PC-3 (cell line): ENCODE measurements around the gene EGF. TPM values are rescaled to one million over a fixed set of nuclear protein-coding genes. Genes with fewer than 3 reads are reported as not detected.
A peak's percentile ranks its signal among the peaks of the same experiment; 100 is the strongest.

Source experiments
- ATAC-seq: fragments of 200-7000 bp; cut with Tn5 transposase; 2 replicates; pipeline ENCODE4 v1.9.1; 2020; ENCODE audit warnings: mild to moderate bottlenecking, moderate library complexity
- BruUV-seq: library from RNA; stranded (reverse); fragments of 400-500 nt; replicated peaks from 2 replicates; lab custom pipeline; 2021; lab: Mats Ljungman, UMichigan
- CTCF ChIA-PET: fragments of 300-600 bp; sonication (Branson Sonifier 250); formaldehyde crosslinking; loops from one replicate; lab custom pipeline; 2022; ENCODE audit warnings: antibody characterized with exemption; lab: Charles Lee
- POLR2A ChIA-PET: fragments of 300-600 bp; sonication (Branson Sonifier 250); formaldehyde crosslinking; loops from one replicate; lab custom pipeline; 2022; ENCODE audit warnings: antibody characterized with exemption; ENCODE audit not compliant: unreplicated experiment; lab: Charles Lee
- DNase-seq: peaks from one replicate; pipeline ENCODE4 v3.0.0-alpha.2; 2015
- H2AFZ ChIP-seq: fragments of 300-600 bp; sonication (generic); 2 replicates; pipeline ENCODE4 v1.6.0; 2016; ENCODE audit warnings: antibody characterized with exemption, low read length
- H3F3A ChIP-seq: fragments of 300-600 bp; sonication (generic); one replicate; pipeline ENCODE4 v1.6.0; 2017; ENCODE audit warnings: antibody characterized with exemption, low read length, control low read depth, mild to moderate bottlenecking; ENCODE audit not compliant: unreplicated experiment
- H3K27ac ChIP-seq: fragments of 300-600 bp; sonication (generic); 2 replicates; pipeline ENCODE4 v1.5.1; 2016; ENCODE audit warnings: mild to moderate bottlenecking, low read length
- H3K27me3 ChIP-seq: fragments of 300-600 bp; sonication (generic); 2 replicates; pipeline ENCODE4 v1.6.1; 2016; ENCODE audit warnings: low read length, mixed read lengths
- H3K36me3 ChIP-seq: fragments of 300-600 bp; sonication (generic); 2 replicates; pipeline ENCODE4 v1.6.1; 2016; ENCODE audit warnings: low read depth, mixed run types, low read length, mixed read lengths
- H3K4me1 ChIP-seq: fragments of 300-600 bp; sonication (generic); 2 replicates; pipeline ENCODE4 v1.5.1; 2016; ENCODE audit warnings: low read length; ENCODE audit not compliant: insufficient read depth
- H3K4me2 ChIP-seq: fragments of 300-600 bp; sonication (generic); 2 replicates; pipeline ENCODE4 v1.6.0; 2016; ENCODE audit warnings: low read length
- H3K4me3 ChIP-seq: fragments of 300-600 bp; sonication (generic); 2 replicates; pipeline ENCODE4 v1.5.1; 2016; ENCODE audit warnings: mild to moderate bottlenecking, low read length, mixed read lengths
- H3K79me2 ChIP-seq: fragments of 300-600 bp; sonication (generic); 2 replicates; pipeline ENCODE4 v1.6.1; 2017; ENCODE audit warnings: low read length, mixed read lengths
- H3K9ac ChIP-seq: fragments of 300-600 bp; sonication (generic); 2 replicates; pipeline ENCODE4 v1.6.0; 2016; ENCODE audit warnings: mild to moderate bottlenecking, low read length
- H3K9me2 ChIP-seq: fragments of 300-600 bp; sonication (generic); replicated peaks from 2 replicates; pipeline ENCODE4 v1.6.1; 2016; ENCODE audit warnings: mixed run types, low read length, mixed read lengths
- H3K9me3 ChIP-seq: fragments of 300-600 bp; sonication (generic); 2 replicates; pipeline ENCODE4 v1.6.1; 2016; ENCODE audit warnings: low read length, mixed read lengths
- H4K20me1 ChIP-seq: fragments of 300-600 bp; sonication (generic); 2 replicates; pipeline ENCODE4 v1.6.1; 2016; ENCODE audit warnings: low read length, mixed read lengths
- EZH2 ChIP-seq: fragments of 300-600 bp; sonication (generic); IDR thresholded peaks from one replicate; pipeline ENCODE4 v1.6.1; 2017; ENCODE audit warnings: antibody characterized with exemption, mild to moderate bottlenecking, low read length; ENCODE audit not compliant: unreplicated experiment
- EZH2phosphoT487 ChIP-seq: fragments of 300-600 bp; sonication (generic); IDR thresholded peaks from 2 replicates; pipeline ENCODE4 v1.6.1; 2018; ENCODE audit warnings: mild to moderate bottlenecking, antibody characterized with exemption, low read length, borderline replicate concordance
- intact Hi-C: fragments of 100-400 bp; cut with micrococcal nuclease; formaldehyde crosslinking; loops from 2 replicates; pipeline ENCODE4 v1.9.0; 2023
- total RNA-seq: library from RNA; depleted of rRNA; stranded (reverse); fragments of >200 nt; gene quantifications from 2 replicates; pipeline ENCODE4 v1.2.3, GENCODE V29; 2014
- TF ChIP-seq, protein P1 (sequence below): fragments of 300-600 bp; sonication (generic); conservative IDR thresholded peaks from 2 replicates; pipeline ENCODE4 v1.5.1; 2017; ENCODE audit warnings: antibody characterized with exemption, low read depth, mild to moderate bottlenecking, low read length

EGF gene
- total RNA-seq, 1 experiment from 2014 or later, result 6.1 TPM

DNA sequence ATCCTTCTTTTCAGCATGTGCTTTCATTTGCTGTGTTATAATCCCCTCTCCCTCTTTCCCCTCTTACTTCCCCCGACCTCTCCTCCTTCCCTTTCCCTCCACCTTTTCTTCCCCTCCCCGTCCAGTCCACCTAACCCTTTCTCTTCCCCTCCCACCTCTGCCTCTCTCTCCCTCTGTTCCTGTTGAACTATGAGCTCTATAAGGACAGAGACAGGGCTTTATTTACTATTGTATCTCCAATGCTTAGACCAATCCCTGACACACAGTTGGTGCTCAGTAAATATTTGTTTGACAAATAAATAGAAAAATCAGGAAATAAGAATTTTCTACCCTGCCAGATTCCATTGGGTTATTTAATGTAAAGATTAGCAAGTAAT, 60.8 kb downstream of the EGF start:
- H3K9me2 ChIP-seq, result no peaks in the 10 kb centered on the region
- no peaks in the 10 kb centered on the region for H3K79me2 ChIP-seq
- H3K27ac ChIP-seq, result no peak overlapping the region
- no peak overlapping the region for H3K9ac ChIP-seq
- peaks cover 6% of the 10 kb centered on the region for H3K4me1 ChIP-seq
- ChIA-PET POLR2A (no interaction called here), CTCF (no interaction called here)
- TF ChIP-seq EZH2 (no peak), EZH2phosphoT487 (no peak)
- TF ChIP-seq, protein P1, sequence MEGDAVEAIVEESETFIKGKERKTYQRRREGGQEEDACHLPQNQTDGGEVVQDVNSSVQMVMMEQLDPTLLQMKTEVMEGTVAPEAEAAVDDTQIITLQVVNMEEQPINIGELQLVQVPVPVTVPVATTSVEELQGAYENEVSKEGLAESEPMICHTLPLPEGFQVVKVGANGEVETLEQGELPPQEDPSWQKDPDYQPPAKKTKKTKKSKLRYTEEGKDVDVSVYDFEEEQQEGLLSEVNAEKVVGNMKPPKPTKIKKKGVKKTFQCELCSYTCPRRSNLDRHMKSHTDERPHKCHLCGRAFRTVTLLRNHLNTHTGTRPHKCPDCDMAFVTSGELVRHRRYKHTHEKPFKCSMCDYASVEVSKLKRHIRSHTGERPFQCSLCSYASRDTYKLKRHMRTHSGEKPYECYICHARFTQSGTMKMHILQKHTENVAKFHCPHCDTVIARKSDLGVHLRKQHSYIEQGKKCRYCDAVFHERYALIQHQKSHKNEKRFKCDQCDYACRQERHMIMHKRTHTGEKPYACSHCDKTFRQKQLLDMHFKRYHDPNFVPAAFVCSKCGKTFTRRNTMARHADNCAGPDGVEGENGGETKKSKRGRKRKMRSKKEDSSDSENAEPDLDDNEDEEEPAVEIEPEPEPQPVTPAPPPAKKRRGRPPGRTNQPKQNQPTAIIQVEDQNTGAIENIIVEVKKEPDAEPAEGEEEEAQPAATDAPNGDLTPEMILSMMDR, result no peak
- H3K4me3 ChIP-seq, result no peak overlapping the region
- no peaks in the 10 kb centered on the region for H3F3A ChIP-seq
- intact Hi-C loops, result no loop called here
- BruUV-seq, result no TSS peak
- ATAC-seq, result no peak
- H3K9me3 ChIP-seq, result no peaks in the 10 kb centered on the region
- H4K20me1 ChIP-seq, result no peaks in the 10 kb centered on the region
- no peak for DNase-seq
- H3K36me3 ChIP-seq, result no peaks in the 10 kb centered on the region; the same call in 1 of the 2 replicates
- no peak overlapping the region for H3K4me2 ChIP-seq
- no peak overlapping the region for H2AFZ ChIP-seq
- H3K27me3 ChIP-seq, result no peaks in the 10 kb centered on the region

DNA sequence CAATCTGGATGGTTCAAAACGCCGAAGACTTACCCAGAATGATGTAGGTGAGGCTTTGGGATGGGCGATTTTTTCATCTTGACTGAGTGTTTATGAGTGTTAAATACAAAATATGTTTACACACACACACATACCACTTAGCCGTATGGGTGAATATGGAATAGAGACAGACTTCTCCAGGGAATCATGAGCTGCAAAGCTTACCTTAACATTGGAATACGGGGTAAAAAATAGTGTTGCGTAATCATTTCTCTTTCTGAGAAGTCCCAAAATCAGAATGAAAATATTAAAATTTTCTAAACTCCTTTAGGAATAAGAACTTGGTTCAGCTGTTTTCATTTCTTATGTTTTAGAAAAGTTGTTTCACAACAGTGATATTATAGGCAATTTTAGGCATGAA, 63.5 kb downstream of the EGF start:
- Histone ChIP-seq H3F3A (peaks cover 2% of the 10 kb centered on the region), H3K9me3 (no peaks in the 10 kb centered on the region), H3K4me1 (peaks cover 19% of the 10 kb centered on the region), H3K36me3 (no peaks in the 10 kb centered on the region; the same call in 1 of the 2 replicates), H3K9me2 (no peaks in the 10 kb centered on the region), H3K27me3 (no peaks in the 10 kb centered on the region), H3K27ac (no peak overlapping the region), H2AFZ (no peak overlapping the region), H3K9ac (no peak overlapping the region), H3K4me2 (no peak overlapping the region), H3K79me2 (no peaks in the 10 kb centered on the region), H4K20me1 (no peaks in the 10 kb centered on the region), H3K4me3 (no peak overlapping the region)
- POLR2A ChIA-PET, result no interaction called here
- BruUV-seq, result no TSS peak
- intact Hi-C loops, result no loop called here
- CTCF ChIA-PET, result no interaction called here
- no peak for TF ChIP-seq EZH2
- TF ChIP-seq, protein P1, result no peak
- no peak for TF ChIP-seq EZH2phosphoT487
- ATAC-seq (no peak), DNase-seq (no peak)

DNA sequence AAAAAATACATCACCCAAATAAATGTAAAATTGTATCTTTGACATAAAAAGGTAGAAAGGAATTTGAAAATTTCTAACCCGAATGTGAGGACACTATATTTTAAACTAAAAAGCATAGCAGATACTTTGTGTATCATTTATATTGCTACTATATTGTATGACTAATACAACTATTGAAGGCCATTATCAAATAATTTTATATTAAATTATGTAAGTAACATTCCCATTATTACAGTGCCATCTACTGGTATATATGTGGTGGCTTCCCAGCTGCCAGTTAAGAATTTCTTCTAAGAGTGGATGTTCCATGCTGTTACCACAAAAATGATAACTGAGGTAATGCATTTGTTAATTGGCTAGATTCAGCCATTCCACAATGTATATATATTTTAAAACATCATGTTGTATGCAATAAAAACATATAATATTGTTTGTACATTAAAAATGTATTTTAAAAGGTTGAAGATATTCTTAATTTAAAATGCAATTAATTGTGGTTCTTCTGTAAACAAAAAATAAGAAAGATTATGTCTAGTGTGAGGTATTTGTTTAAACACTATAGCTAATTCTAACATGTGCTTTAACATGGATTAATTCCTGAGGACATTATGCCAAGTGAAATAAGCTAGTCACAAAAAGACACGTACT, 65.3 kb downstream of the EGF start:
- no peak overlapping the region for H3K4me3 ChIP-seq
- DNase-seq, result peak; percentile 79
- BruUV-seq, result no TSS peak
- H3K4me1 ChIP-seq, result peaks cover 19% of the 10 kb centered on the region
- no peak overlapping the region for H3K9ac ChIP-seq
- no peaks in the 10 kb centered on the region; the same call in 1 of the 2 replicates for H3K36me3 ChIP-seq
- intact Hi-C loops, result loop anchor here (1.0 to 2.0 kb wide), 6 partner anchors 152 to 555 kb away; partner anchors contain the start of genes CASP6 and GAR1
- no peaks in the 10 kb centered on the region for H3K9me2 ChIP-seq
- ATAC-seq, result peak; percentile 50
- no peak overlapping the region for H2AFZ ChIP-seq
- CTCF ChIA-PET, result no interaction called here
- no peaks in the 10 kb centered on the region for H3K27me3 ChIP-seq
- no peak overlapping the region for H3K4me2 ChIP-seq
- H3F3A ChIP-seq, result peaks cover 3% of the 10 kb centered on the region
- H3K79me2 ChIP-seq, result no peaks in the 10 kb centered on the region
- no peaks in the 10 kb centered on the region for H3K9me3 ChIP-seq
- TF ChIP-seq EZH2, result no peak
- no peak for TF ChIP-seq EZH2phosphoT487
- TF ChIP-seq, protein P1, result peak; percentile 63
- no peak overlapping the region for H3K27ac ChIP-seq
- no peaks in the 10 kb centered on the region for H4K20me1 ChIP-seq
- POLR2A ChIA-PET, result no interaction called here
